ENCODE results near the gene FASN. TPM values are rescaled to one million over a fixed set of nuclear protein-coding genes. Genes with fewer than 3 reads are reported as not detected.

Gene FASN
- total RNA-seq, 1 donor from 2014 or later = 90.9 TPM

- H3K4me3 ChIP-seq = no peak overlapping the region
- TF ChIP-seq CTCF (IDR thresholded peaks at IDR 0.05) = no peak
- DNase-seq (ENCODE audit: low spot score in 2 of 2) = no peak
- no peaks in the 10 kb centered on the region for H3K4me1 ChIP-seq
- H3K27me3 ChIP-seq = no peaks in the 10 kb centered on the region
- no peak overlapping the region for H3K27ac ChIP-seq
- no peaks in the 10 kb centered on the region for H3K9me3 ChIP-seq
- intact Hi-C loops (cut with DNase I) = no loop called here
- peaks cover 89 to 97% of the 10 kb centered on the region in 2 donors for H3K36me3 ChIP-seq
Observed at GRCh38 chr17:82090549-82091263, 7.3 kb downstream of the FASN start.

GRCh38 chr17:82089723-82090548 lies 8.1 kb downstream of the FASN start:
- no peak for TF ChIP-seq CTCF (IDR thresholded peaks at IDR 0.05)
- H3K27ac ChIP-seq = no peak overlapping the region
- intact Hi-C loops (cut with DNase I) = no loop called here
- no peaks in the 10 kb centered on the region for H3K9me3 ChIP-seq
- H3K36me3 ChIP-seq = peaks cover 92 to 97% of the 10 kb centered on the region in 2 donors
- no peaks in the 10 kb centered on the region for H3K4me1 ChIP-seq
- H3K4me3 ChIP-seq = no peak overlapping the region
- DNase-seq (ENCODE audit: low spot score in 2 of 2) = no peak
- H3K27me3 ChIP-seq = no peaks in the 10 kb centered on the region

- no peaks in the 10 kb centered on the region for H3K27me3 ChIP-seq
- H3K27ac ChIP-seq = no peak overlapping the region
- intact Hi-C loops (cut with DNase I) = no loop called here
- H3K4me3 ChIP-seq = no peak overlapping the region
- H3K36me3 ChIP-seq = peaks cover 94 to 100% of the 10 kb centered on the region in 2 donors
- no peaks in the 10 kb centered on the region for H3K4me1 ChIP-seq
- no peak for DNase-seq (ENCODE audit: low spot score in 2 of 2)
- no peaks in the 10 kb centered on the region for H3K9me3 ChIP-seq
- no peak for TF ChIP-seq CTCF (IDR thresholded peaks at IDR 0.05)
Observed at GRCh38 chr17:82088838-82089722, 9.0 kb downstream of the FASN start.

DNA sequence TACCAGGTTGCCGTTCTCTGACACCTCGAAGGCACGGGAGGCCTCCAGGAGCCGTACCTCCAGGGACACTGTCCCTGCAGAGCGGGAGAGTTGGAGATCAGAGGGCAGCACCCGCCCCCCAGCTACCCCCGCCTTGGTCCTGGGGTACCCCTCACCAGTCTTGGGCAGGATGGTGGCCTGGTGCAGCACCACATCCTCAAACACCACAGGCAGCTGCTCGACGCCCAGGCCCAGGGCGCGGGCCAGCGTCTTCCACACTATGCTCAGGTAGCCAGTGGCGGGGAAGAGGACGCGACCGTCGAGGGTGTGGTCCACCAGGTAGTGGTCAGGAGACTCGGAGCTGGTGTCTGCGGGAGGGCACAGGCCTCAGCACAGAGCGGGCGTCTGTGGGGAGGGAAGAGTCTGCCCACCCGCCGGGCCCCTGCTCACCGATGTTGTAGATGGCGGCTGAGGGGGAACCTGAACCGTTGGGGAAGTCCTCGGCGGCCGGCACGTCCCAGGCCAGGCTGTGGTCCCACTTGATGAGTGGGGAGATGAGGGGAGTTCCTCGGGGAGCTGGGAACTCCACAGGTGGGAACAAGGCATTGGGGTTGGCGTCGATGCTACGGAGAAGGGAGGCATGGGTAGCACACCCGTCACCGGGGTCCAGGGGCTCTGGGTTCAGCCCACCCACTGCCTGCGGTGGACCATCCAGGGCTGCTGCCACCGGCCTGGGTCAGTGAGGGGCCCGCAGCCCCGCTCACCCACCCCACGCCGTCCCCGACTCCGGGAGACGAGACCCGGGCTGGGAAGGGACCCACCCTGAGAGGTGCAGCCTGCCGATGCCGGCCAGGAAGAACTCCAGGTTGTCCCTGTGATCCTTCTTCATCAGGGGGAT lies 9.8 kb downstream of the FASN start:
- no peak for DNase-seq (ENCODE audit: low spot score in 2 of 2)
- H3K9me3 ChIP-seq = no peaks in the 10 kb centered on the region
- no peaks in the 10 kb centered on the region for H3K27me3 ChIP-seq
- H3K36me3 ChIP-seq = peaks cover 95 to 100% of the 10 kb centered on the region in 2 donors
- intact Hi-C loops (cut with DNase I) = no loop called here
- no peaks in the 10 kb centered on the region for H3K4me1 ChIP-seq
- no peak overlapping the region for H3K27ac ChIP-seq
- TF ChIP-seq CTCF (IDR thresholded peaks at IDR 0.05) = no peak
- no peak overlapping the region for H3K4me3 ChIP-seq

Measured in ascending aorta (tissue), 2 donors.